ENCODE data around the gene ABHD12. TPM values are rescaled to one million over a fixed set of nuclear protein-coding genes. Genes with fewer than 3 reads are reported as not detected.

ABHD12 gene
- total and polyA plus RNA-seq, 8 donors: 11.1 to 99.1 (median 44.0) TPM

DNA sequence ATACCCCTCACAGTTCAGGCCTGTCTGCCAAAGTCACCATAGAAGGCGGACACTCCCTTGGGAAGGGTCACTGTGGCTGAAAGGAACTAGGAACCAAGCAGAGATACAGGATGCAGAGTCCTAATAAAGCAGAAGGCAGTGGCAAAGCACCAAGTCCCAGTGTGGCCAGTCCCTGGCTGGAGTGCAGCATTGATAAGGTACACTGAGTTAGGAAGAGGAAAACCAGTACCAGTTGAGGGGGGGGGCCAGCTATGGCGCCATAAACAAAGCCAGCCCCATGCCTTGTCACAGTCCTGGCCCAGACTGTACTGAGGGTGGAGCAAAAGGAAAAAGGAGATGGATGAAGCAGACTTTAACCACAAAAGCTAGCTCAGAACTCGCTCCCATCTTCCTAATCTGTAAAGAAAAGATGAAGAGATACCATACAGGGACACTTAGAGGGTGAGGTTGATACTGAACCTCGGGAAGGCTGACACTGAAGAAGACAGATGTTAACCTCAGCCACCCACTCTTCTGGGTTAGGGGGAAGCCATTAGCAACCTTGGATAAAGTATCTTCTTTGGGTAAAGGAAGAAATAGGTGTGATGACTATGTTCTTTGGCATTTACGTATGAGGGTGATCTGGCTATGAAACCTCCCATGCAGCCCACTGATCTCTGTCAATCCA lies 7.8 kb downstream of the ABHD12 start:
- Histone ChIP-seq H3K27me3 (no peaks in the 10 kb centered on the region), H3K4me1 (peaks cover 0 to 44% (median 21%) of the 10 kb centered on the region in 4 donors), H3K36me3 (no peaks in the 10 kb centered on the region), H3K4me3 (no peak overlapping the region), H3K27ac (peak overlapping the region in 1 of 5 donors; percentile 21), H3K9me3 (no peaks in the 10 kb centered on the region)
- intact Hi-C loops (cut with DNase I; ENCODE audit: low total_unique reads): no loop called here
- 44 to 78% (median 65%) methylated on average over 5 of the region's 5 CpGs for WGBS, 5 donors
- no peak for TF ChIP-seq POLR2AphosphoS5 (IDR thresholded peaks at IDR 0.05)
- TF ChIP-seq POLR2A (IDR thresholded peaks at IDR 0.05): no peak
- TF ChIP-seq EP300 (IDR thresholded peaks at IDR 0.05): no peak
- TF ChIP-seq, protein P1, sequence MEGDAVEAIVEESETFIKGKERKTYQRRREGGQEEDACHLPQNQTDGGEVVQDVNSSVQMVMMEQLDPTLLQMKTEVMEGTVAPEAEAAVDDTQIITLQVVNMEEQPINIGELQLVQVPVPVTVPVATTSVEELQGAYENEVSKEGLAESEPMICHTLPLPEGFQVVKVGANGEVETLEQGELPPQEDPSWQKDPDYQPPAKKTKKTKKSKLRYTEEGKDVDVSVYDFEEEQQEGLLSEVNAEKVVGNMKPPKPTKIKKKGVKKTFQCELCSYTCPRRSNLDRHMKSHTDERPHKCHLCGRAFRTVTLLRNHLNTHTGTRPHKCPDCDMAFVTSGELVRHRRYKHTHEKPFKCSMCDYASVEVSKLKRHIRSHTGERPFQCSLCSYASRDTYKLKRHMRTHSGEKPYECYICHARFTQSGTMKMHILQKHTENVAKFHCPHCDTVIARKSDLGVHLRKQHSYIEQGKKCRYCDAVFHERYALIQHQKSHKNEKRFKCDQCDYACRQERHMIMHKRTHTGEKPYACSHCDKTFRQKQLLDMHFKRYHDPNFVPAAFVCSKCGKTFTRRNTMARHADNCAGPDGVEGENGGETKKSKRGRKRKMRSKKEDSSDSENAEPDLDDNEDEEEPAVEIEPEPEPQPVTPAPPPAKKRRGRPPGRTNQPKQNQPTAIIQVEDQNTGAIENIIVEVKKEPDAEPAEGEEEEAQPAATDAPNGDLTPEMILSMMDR (IDR thresholded peaks at IDR 0.05): no peak
- DNase-seq: no peak

DNA sequence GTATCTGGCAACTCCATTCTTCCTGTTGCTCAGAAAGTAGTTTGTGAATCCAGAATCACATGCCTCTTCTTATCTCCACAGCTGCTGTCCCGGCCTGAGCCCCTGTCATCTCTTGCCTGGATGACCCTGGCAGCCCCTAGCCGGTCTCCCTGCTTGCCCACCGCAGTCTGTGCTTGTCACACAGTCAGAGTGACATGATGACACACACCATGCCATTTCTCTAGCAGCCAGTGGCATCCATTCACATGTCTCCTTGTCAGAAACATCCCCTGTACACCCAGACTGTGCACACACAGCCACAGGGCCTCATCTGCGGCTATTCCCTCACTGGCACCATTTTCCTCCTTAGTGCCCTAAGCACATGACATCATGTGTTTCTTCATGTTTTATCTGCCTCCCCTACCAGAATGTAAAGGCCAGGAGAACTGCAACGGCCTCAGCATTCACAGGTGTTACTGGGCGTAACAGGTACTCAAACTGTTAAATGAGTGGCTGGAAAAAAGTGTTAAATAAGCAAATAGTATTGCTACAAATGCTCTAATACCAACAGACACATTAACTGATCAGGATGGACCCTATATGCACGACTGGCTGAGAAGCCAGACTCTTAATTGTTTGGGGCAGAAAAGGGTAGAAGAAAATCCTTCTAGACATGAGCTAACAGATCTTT lies 9.6 kb downstream of the ABHD12 start:
- Histone ChIP-seq H3K4me3 (no peak overlapping the region), H3K4me1 (peaks cover 0 to 57% (median 21%) of the 10 kb centered on the region in 4 donors), H3K9me3 (no peaks in the 10 kb centered on the region), H3K27me3 (no peaks in the 10 kb centered on the region), H3K36me3 (no peaks in the 10 kb centered on the region), H3K27ac (no peak overlapping the region)
- DNase-seq: no peak
- TF ChIP-seq, protein P1 (IDR thresholded peaks at IDR 0.05): no peak
- TF ChIP-seq POLR2A (IDR thresholded peaks at IDR 0.05) (no peak), POLR2AphosphoS5 (IDR thresholded peaks at IDR 0.05) (no peak), EP300 (IDR thresholded peaks at IDR 0.05) (no peak)
- intact Hi-C loops (cut with DNase I; ENCODE audit: low total_unique reads): no loop called here
- WGBS, 5 donors: 86 to 94% (median 91%) methylated on average over 7 of the region's 7 CpGs

DNA sequence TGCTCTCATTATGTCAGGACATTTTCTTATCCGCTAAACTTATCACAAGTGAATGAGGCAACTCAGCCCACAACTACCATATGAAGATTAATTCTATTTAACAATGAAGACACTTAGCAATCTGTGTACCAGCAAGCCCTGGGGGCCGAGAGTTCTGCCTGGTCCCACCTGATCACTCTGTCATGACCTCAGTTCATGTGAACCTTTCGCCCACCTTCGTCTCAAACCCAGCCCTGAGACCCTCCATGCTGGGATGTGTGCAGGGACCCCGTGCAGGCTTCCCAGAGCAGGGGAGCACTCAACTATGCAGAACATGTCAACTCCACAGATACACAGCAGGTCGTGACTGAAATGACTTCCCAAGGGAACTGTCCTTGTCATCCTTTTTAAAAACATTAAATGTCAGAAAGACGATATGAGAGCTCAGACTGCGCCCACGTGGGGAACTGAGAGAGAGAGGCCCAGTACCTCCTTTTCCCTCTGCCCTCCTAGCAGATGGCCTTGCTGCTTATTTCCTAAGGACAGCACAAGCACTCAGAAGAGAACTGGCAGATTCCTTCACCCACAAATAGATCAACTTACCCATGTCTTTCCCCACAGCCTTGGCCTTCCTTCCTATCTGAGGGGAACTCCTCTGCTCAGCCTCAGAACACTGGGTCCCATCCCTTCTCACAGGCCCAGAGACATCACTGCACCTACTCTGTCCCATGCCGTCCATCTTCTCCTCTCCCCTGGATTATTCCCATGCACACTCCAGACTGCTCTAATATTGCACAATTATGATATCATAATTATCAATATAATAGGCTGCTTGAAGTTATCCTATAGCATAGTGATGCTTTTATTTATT lies 11.5 kb downstream of the ABHD12 start:
- WGBS, 5 donors: 70 to 81% (median 72%) methylated on average over 10 of the region's 10 CpGs
- intact Hi-C loops (cut with DNase I; ENCODE audit: low total_unique reads): no loop called here
- DNase-seq: no peak
- Histone ChIP-seq H3K4me1 (peaks cover 0 to 49% (median 13%) of the 10 kb centered on the region in 4 donors), H3K9me3 (no peaks in the 10 kb centered on the region), H3K36me3 (no peaks in the 10 kb centered on the region), H3K27ac (no peak overlapping the region), H3K27me3 (no peaks in the 10 kb centered on the region), H3K4me3 (no peak overlapping the region)
- TF ChIP-seq EP300 (IDR thresholded peaks at IDR 0.05) (no peak), POLR2A (IDR thresholded peaks at IDR 0.05) (no peak)

DNA sequence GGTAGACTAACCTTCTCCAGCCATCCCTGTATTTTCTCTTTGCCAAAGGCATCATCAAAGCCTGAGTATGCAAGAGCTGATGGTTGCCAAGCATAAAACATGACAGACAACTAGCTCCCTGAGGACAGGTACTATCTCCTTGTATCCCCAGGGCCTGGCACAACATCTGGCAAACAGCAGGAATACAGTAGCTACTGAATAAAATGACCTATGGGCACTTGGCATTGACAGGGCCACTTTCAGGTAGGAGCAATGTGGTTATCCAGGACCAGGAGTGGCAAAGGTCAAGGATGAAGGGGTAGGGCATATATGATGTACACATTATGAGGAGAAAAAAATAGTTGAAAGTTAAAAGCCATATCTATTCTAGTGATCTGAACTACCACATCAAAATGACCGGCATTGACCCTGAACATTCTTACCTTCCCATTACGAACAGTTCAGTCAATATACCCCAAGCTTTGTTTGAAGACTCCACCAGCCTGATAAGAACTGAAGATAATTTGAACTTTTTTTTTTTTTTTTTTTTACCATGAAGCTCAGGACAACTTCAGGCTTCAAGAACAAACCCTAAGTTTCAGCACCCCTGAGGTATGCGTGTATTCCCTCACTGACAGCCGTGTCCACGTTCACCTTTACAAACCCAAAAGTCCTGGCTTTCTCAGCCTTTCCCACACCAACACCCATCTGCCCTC lies 12.3 kb downstream of the ABHD12 start:
- DNase-seq: peak in 1 of 2 donors; percentile 25
- no peak overlapping the region for H3K27ac ChIP-seq
- no peaks in the 10 kb centered on the region for H3K9me3 ChIP-seq
- H3K4me3 ChIP-seq: no peak overlapping the region
- 37 to 74% (median 60%) methylated on average over 5 of the region's 5 CpGs for WGBS, 5 donors
- intact Hi-C loops (cut with DNase I; ENCODE audit: low total_unique reads): no loop called here
- no peaks in the 10 kb centered on the region for H3K27me3 ChIP-seq
- H3K4me1 ChIP-seq: peaks cover 0 to 44% (median 10%) of the 10 kb centered on the region in 4 donors
- no peaks in the 10 kb centered on the region for H3K36me3 ChIP-seq
- TF ChIP-seq, protein P1 (IDR thresholded peaks at IDR 0.05): no peak
- no peak for TF ChIP-seq EP300 (IDR thresholded peaks at IDR 0.05)

Data from stomach (tissue), 9 donors.